Measurements from ENCODE around the gene NOSTRIN.

DNA sequence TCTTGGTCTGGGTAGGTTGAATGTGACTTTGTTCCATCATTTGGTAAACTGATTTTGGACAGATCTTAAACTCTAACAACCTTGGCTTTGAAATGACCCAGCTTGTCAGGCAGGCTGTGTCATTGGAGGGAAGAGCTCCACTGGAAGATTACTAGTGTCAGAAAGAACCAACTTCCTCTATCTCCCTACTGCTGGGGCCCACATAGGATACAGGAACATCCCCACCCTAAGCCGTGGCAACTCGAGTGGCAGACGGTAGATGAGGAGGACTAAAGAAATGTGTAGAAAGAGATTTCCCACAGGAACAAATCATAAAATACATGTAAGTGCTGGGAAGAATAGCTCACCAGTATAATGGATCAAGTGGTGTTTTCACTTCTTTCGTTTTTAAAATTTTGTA, 94.3 kb downstream of the NOSTRIN start:
- TF ChIP-seq EP300 (IDR thresholded peaks at IDR 0.05; ENCODE audit: low read depth) (no peak), POLR2A (IDR thresholded peaks at IDR 0.05) (no peak), POLR2AphosphoS5 (IDR thresholded peaks at IDR 0.05) (no peak)
- TF ChIP-seq, protein P1, sequence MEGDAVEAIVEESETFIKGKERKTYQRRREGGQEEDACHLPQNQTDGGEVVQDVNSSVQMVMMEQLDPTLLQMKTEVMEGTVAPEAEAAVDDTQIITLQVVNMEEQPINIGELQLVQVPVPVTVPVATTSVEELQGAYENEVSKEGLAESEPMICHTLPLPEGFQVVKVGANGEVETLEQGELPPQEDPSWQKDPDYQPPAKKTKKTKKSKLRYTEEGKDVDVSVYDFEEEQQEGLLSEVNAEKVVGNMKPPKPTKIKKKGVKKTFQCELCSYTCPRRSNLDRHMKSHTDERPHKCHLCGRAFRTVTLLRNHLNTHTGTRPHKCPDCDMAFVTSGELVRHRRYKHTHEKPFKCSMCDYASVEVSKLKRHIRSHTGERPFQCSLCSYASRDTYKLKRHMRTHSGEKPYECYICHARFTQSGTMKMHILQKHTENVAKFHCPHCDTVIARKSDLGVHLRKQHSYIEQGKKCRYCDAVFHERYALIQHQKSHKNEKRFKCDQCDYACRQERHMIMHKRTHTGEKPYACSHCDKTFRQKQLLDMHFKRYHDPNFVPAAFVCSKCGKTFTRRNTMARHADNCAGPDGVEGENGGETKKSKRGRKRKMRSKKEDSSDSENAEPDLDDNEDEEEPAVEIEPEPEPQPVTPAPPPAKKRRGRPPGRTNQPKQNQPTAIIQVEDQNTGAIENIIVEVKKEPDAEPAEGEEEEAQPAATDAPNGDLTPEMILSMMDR (IDR thresholded peaks at IDR 0.05): no peak
